GM21526 (cell line): ENCODE results near the gene CDH8.

Source experiments
- ATAC-seq: cut with Tn5 transposase; IDR thresholded peaks from one replicate; pipeline ENCODE4 v1.9.1; 2021; ENCODE audit warnings: moderate library complexity; ENCODE audit not compliant: unreplicated experiment, low FRiP score

The CDH8 gene

GRCh38 chr16:61676740-61677139, 359.5 kb downstream of the CDH8 start:
- ATAC-seq = no peak

GRCh38 chr16:61671161-61671560, 365.1 kb downstream of the CDH8 start:
- no peak for ATAC-seq

GRCh38 chr16:61665512-61665911, 370.7 kb downstream of the CDH8 start:
- no peak for ATAC-seq

- no peak for ATAC-seq
These were observed 376.3 kb downstream of the CDH8 start for GRCh38 chr16:61659936-61660335.

- ATAC-seq = no peak
These were observed 381.3 kb downstream of the CDH8 start for GRCh38 chr16:61654962-61655361.

GRCh38 chr16:61653544-61653943, 382.7 kb downstream of the CDH8 start:
- no peak for ATAC-seq

- no peak for ATAC-seq
These were observed 390.7 kb downstream of the CDH8 start for GRCh38 chr16:61645561-61645960.

- ATAC-seq = no peak
These were observed 391.5 kb downstream of the CDH8 start for GRCh38 chr16:61644736-61645135.

GRCh38 chr16:61617219-61617783, 418.9 kb downstream of the CDH8 start:
- ATAC-seq = no peak

- no peak for ATAC-seq
These were observed 420.1 kb downstream of the CDH8 start for GRCh38 chr16:61616088-61616487.

- no peak for ATAC-seq
These were observed 424.3 kb downstream of the CDH8 start for GRCh38 chr16:61611847-61612491.

- no peak for ATAC-seq
These were observed 429.7 kb downstream of the CDH8 start for GRCh38 chr16:61606581-61606980.
